Measurements from ENCODE around the gene PLCG2.

PLCG2 gene

DNA sequence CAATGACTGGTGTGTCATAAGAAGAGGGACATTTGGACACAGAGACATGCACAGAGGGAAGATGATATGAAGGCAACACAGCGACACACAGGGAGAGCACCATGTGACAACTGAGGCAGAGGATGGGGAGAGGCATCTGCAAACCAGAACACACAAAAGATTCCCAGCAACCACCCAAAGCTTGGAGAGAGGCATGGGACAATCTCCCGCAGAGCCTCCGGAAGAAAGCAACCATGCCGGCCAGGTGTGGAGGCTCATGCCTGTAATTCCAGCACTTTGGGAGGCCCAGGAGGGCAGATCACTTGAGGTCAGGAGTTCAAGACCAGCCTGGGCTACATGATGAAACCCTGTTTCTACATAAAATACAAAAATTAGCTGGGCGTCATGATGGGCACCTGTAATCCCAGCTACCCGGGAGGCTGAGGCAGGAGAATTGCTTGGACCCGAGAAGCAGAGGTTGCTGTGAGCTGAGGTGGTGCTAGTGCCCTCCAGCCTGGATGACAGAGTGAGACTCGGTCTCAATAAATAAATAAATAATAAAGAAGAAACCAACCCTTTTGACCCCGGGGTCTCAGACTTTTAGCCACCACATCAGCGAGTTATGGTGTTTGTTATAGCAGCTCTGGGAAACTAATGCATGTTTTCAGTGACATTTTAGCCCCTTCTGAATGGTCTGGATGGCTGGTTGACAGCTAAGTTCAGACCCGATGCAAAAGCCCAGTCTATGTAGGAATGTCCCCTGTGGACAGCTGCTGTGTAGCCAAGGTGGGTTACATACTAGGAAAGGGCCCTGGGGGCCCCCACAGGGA lies 13.8 kb upstream of the PLCG2 start:
- no peak overlapping the region for H2AFZ ChIP-seq (ENCODE audit: low read depth, low read length)
- H4K20me1 ChIP-seq (ENCODE audit: insufficient read depth, low read length) = 0 out of 2 replicates have a peak, but pooled peaks cover 4% of the 10 kb centered on the region
- no peak overlapping the region for H3K9ac ChIP-seq (ENCODE audit: low read length)
- no peak overlapping the region for H3K27ac ChIP-seq (ENCODE audit: low read length)
- H3K4me2 ChIP-seq (ENCODE audit: low read length) = no peak overlapping the region
- TF ChIP-seq, protein P1, sequence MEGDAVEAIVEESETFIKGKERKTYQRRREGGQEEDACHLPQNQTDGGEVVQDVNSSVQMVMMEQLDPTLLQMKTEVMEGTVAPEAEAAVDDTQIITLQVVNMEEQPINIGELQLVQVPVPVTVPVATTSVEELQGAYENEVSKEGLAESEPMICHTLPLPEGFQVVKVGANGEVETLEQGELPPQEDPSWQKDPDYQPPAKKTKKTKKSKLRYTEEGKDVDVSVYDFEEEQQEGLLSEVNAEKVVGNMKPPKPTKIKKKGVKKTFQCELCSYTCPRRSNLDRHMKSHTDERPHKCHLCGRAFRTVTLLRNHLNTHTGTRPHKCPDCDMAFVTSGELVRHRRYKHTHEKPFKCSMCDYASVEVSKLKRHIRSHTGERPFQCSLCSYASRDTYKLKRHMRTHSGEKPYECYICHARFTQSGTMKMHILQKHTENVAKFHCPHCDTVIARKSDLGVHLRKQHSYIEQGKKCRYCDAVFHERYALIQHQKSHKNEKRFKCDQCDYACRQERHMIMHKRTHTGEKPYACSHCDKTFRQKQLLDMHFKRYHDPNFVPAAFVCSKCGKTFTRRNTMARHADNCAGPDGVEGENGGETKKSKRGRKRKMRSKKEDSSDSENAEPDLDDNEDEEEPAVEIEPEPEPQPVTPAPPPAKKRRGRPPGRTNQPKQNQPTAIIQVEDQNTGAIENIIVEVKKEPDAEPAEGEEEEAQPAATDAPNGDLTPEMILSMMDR (IDR thresholded peaks at IDR 0.05; ENCODE audit: low read depth, low read length) = no peak
- no peak for TF ChIP-seq EZH2phosphoT487 (IDR thresholded peaks at IDR 0.05; ENCODE audit: low read depth)
- H3K36me3 ChIP-seq (replicated peaks; ENCODE audit: low read depth, low read length) = peaks cover 8% of the 10 kb centered on the region
- no peaks in the 10 kb centered on the region for H3K9me3 ChIP-seq (ENCODE audit: insufficient read depth, low read length)
- no peaks in the 10 kb centered on the region for H3K79me2 ChIP-seq (ENCODE audit: low read length)
- H3K4me3 ChIP-seq (ENCODE audit: low read length) = no peak overlapping the region
- peaks cover 6% of the 10 kb centered on the region for H3K4me1 ChIP-seq (ENCODE audit: low read length)
- no peaks in the 10 kb centered on the region for H3K27me3 ChIP-seq (ENCODE audit: low read depth, low read length)

- H4K20me1 ChIP-seq (ENCODE audit: insufficient read depth, low read length) = 0 out of 2 replicates have a peak, but pooled peaks cover 4% of the 10 kb centered on the region
- no peak overlapping the region for H2AFZ ChIP-seq (ENCODE audit: low read depth, low read length)
- H3K27me3 ChIP-seq (ENCODE audit: low read depth, low read length) = no peaks in the 10 kb centered on the region
- H3K4me3 ChIP-seq (ENCODE audit: low read length) = no peak overlapping the region
- no peak overlapping the region for H3K4me2 ChIP-seq (ENCODE audit: low read length)
- H3K4me1 ChIP-seq (ENCODE audit: low read length) = peaks cover 11% of the 10 kb centered on the region
- no peak overlapping the region for H3K27ac ChIP-seq (ENCODE audit: low read length)
- peaks cover 8% of the 10 kb centered on the region for H3K36me3 ChIP-seq (replicated peaks; ENCODE audit: low read depth, low read length)
- H3K9ac ChIP-seq (ENCODE audit: low read length) = no peak overlapping the region
- no peaks in the 10 kb centered on the region for H3K9me3 ChIP-seq (ENCODE audit: insufficient read depth, low read length)
- no peaks in the 10 kb centered on the region for H3K79me2 ChIP-seq (ENCODE audit: low read length)
- TF ChIP-seq, protein P1 (IDR thresholded peaks at IDR 0.05; ENCODE audit: low read depth, low read length) = no peak
- no peak for TF ChIP-seq EZH2phosphoT487 (IDR thresholded peaks at IDR 0.05; ENCODE audit: low read depth)
Observed at GRCh38 chr16:81765969-81766368, 13.1 kb upstream of the PLCG2 start.

DNA sequence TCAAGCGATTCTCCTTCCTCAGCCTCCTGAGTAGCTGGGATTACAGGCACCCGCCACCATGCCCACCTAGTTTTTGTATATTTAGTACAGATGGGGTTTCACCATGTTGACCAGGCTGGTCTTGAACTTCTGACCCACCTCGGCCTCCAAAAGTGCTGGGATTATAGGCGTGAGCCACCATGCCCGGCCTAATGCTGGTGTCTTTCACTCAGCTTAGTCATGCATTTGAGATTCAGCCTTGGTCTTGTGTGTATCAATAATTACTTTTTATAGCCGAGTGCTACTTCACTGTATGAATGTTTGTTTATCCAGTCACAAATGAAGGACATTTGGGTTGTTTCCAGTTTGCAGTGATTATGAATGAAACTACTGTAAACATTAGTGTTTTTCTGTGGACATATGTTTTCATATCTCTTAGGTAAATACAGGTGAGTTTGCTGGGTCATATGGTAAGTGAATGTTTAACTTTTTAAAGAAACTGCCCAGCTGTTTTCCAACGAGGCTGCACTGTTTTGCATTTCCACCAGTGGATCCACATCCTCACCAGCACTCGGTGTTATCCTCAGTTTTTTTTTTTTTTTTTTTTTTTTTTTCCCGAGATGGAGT lies 11.0 kb upstream of the PLCG2 start:
- 0 out of 2 replicates have a peak, but pooled peaks cover 4% of the 10 kb centered on the region for H4K20me1 ChIP-seq (ENCODE audit: insufficient read depth, low read length)
- H2AFZ ChIP-seq (ENCODE audit: low read depth, low read length) = no peak overlapping the region
- H3K9me3 ChIP-seq (ENCODE audit: insufficient read depth, low read length) = no peaks in the 10 kb centered on the region
- H3K4me3 ChIP-seq (ENCODE audit: low read length) = no peak overlapping the region
- H3K27me3 ChIP-seq (ENCODE audit: low read depth, low read length) = peaks cover 13% of the 10 kb centered on the region
- H3K27ac ChIP-seq (ENCODE audit: low read length) = no peak overlapping the region
- TF ChIP-seq EZH2phosphoT487 (IDR thresholded peaks at IDR 0.05; ENCODE audit: low read depth) = no peak
- TF ChIP-seq, protein P1 (IDR thresholded peaks at IDR 0.05; ENCODE audit: low read depth, low read length) = no peak
- H3K36me3 ChIP-seq (replicated peaks; ENCODE audit: low read depth, low read length) = peaks cover 8% of the 10 kb centered on the region
- peaks cover 23% of the 10 kb centered on the region for H3K4me1 ChIP-seq (ENCODE audit: low read length)
- no peak overlapping the region for H3K9ac ChIP-seq (ENCODE audit: low read length)
- no peaks in the 10 kb centered on the region for H3K79me2 ChIP-seq (ENCODE audit: low read length)
- H3K4me2 ChIP-seq (ENCODE audit: low read length) = no peak overlapping the region

- Histone ChIP-seq H3K36me3 (replicated peaks; ENCODE audit: low read depth, low read length) (peaks cover 7% of the 10 kb centered on the region), H3K27ac (ENCODE audit: low read length) (no peak overlapping the region), H3K9ac (ENCODE audit: low read length) (no peak overlapping the region), H3K27me3 (ENCODE audit: low read depth, low read length) (peaks cover 13% of the 10 kb centered on the region), H4K20me1 (ENCODE audit: insufficient read depth, low read length) (0 out of 2 replicates have a peak, but pooled peaks cover 4% of the 10 kb centered on the region), H3K4me3 (ENCODE audit: low read length) (no peak overlapping the region), H3K4me1 (ENCODE audit: low read length) (peaks cover 42% of the 10 kb centered on the region), H3K4me2 (ENCODE audit: low read length) (no peak overlapping the region), H2AFZ (ENCODE audit: low read depth, low read length) (no peak overlapping the region), H3K79me2 (ENCODE audit: low read length) (no peaks in the 10 kb centered on the region), H3K9me3 (ENCODE audit: insufficient read depth, low read length) (no peaks in the 10 kb centered on the region)
- TF ChIP-seq EZH2phosphoT487 (IDR thresholded peaks at IDR 0.05; ENCODE audit: low read depth) = no peak
- TF ChIP-seq, protein P1 (IDR thresholded peaks at IDR 0.05; ENCODE audit: low read depth, low read length) = no peak
Observed at GRCh38 chr16:81770008-81770407, 9.1 kb upstream of the PLCG2 start.

Measured in OCI-LY3 (cell line).